Measurements from ENCODE around the gene PCDHGA2. TPM values are rescaled to one million over a fixed set of nuclear protein-coding genes. Genes with fewer than 3 reads are reported as not detected.

Gene PCDHGA2
- total RNA-seq, 1 experiment from 2014 or later, result 0.96 TPM

GRCh38 chr5:141320225-141321169 is 18.1 kb upstream of the PCDHGA2 start, which contains the start of gene TAF7 (continued):
- TF ChIP-seq ATF6 (CRISPR knock-in tag; IDR thresholded peaks at IDR 0.05) (no peak), IRF1 (CRISPR knock-in tag; IDR thresholded peaks at IDR 0.05) (no peak), MLX (CRISPR knock-in tag; IDR thresholded peaks at IDR 0.05) (no peak), SOX15 (CRISPR knock-in tag; IDR thresholded peaks at IDR 0.05) (no peak), TEAD1 (CRISPR knock-in tag; IDR thresholded peaks at IDR 0.05) (peak; percentile 83), FOXP4 (CRISPR knock-in tag; IDR thresholded peaks at IDR 0.05) (peak; percentile 64; the same call in 1 of the 2 replicates), TEAD4 (CRISPR knock-in tag; IDR thresholded peaks at IDR 0.05) (0 out of 2 replicates have a peak, but pooled peaks have one; percentile 44), ZNF416 (CRISPR knock-in tag; IDR thresholded peaks at IDR 0.05) (no peak), FOXJ3 (CRISPR knock-in tag; IDR thresholded peaks at IDR 0.05; ENCODE audit: borderline replicate concordance) (no peak; the same call in 1 of the 2 replicates), JAZF1 (CRISPR knock-in tag; IDR thresholded peaks at IDR 0.05) (no peak), ETV6 (CRISPR knock-in tag; IDR thresholded peaks at IDR 0.05) (peak; percentile 64; the same call in 1 of the 2 replicates), AFF4 (CRISPR knock-in tag; IDR thresholded peaks at IDR 0.05; ENCODE audit: borderline replicate concordance) (no peak), MXD4 (CRISPR knock-in tag; IDR thresholded peaks at IDR 0.05; ENCODE audit: borderline replicate concordance) (no peak), ZNF423 (CRISPR knock-in tag; IDR thresholded peaks at IDR 0.05) (no peak), JUN (CRISPR knock-in tag; IDR thresholded peaks at IDR 0.05) (peak; percentile 57; the same call in 1 of the 2 replicates), CDX4 (CRISPR knock-in tag; IDR thresholded peaks at IDR 0.05; ENCODE audit: borderline replicate concordance) (no peak), PRRX2 (CRISPR knock-in tag; IDR thresholded peaks at IDR 0.05) (no peak), ZMAT4 (CRISPR knock-in tag; IDR thresholded peaks at IDR 0.05) (no peak), E2F1 (CRISPR knock-in tag; IDR thresholded peaks at IDR 0.05) (no peak), ZBTB21 (CRISPR knock-in tag; IDR thresholded peaks at IDR 0.05; ENCODE audit: borderline replicate concordance) (no peak), E2F4 (CRISPR knock-in tag; IDR thresholded peaks at IDR 0.05; ENCODE audit: borderline replicate concordance, low read depth) (no peak), GTF2I (CRISPR knock-in tag; conservative IDR thresholded peaks at IDR 0.05) (no peak), CBFB (CRISPR knock-in tag; IDR thresholded peaks at IDR 0.05; ENCODE audit: low read depth) (no peak), FOXK1 (CRISPR knock-in tag; IDR thresholded peaks at IDR 0.05) (no peak), ATF1 (CRISPR knock-in tag; IDR thresholded peaks at IDR 0.05) (no peak), FOXP1 (CRISPR knock-in tag; IDR thresholded peaks at IDR 0.05; ENCODE audit: borderline replicate concordance) (peak; percentile 90)

All from WTC11 (cell line).